K562 (cell line): Measurements from ENCODE around the gene VAC14. TPM values are rescaled to one million over a fixed set of nuclear protein-coding genes. Genes with fewer than 3 reads are reported as not detected.

Source experiments
- BCL6 ChIP-seq: fragments of 250-450 bp; sonication (Bioruptor Pico); IDR thresholded peaks from 2 replicates; pipeline ENCODE4 v1.4.0; 2020
- CEBPG ChIP-seq, 3 experiments: fragments of 200-800 bp in 1 of 3; sonication (Bioruptor generic) in 1 of 3; sonication (generic) in 1 of 3; formaldehyde crosslinking in 1 of 3; IDR thresholded peaks in 2 of 3; conservative IDR thresholded peaks in 1 of 3; 2 replicates each; pipeline versions ENCODE4 v1.6.1 to v1.8.0; 2016 to 2022; ENCODE audit warnings: missing compliant biosample characterization in 2 of 3, missing genetic modification characterization in 2 of 3, mild to moderate bottlenecking in 1 of 3, missing genetic modification reagents in 1 of 3
- CHD1 ChIP-seq: fragments of 200-600 bp; sonication (generic); IDR thresholded peaks from one replicate; pipeline ENCODE4 v1.6.1; 2012; ENCODE audit warnings: mild to moderate bottlenecking, moderate library complexity, low read length, inconsistent platforms
- CTBP1 ChIP-seq: fragments of 450-650 bp; IDR thresholded peaks from 2 replicates; pipeline ENCODE4 v1.6.1; 2016; ENCODE audit warnings: borderline replicate concordance
- HCFC1 ChIP-seq: IDR thresholded peaks from 2 replicates; pipeline ENCODE4 v1.6.1; 2012; ENCODE audit warnings: low read depth, low read length, improper control_type of control experiment
- HNRNPL ChIP-seq: fragments of 200-400 bp; formaldehyde crosslinking; IDR thresholded peaks from 2 replicates; pipeline ENCODE4 v1.6.1; 2017; ENCODE audit warnings: low read depth, mild to moderate bottlenecking, low read length
- KDM1A ChIP-seq, 2 experiments: fragments of 450-650 bp; IDR thresholded peaks; 2 replicates each; pipeline ENCODE4 v1.6.1; 2016; ENCODE audit warnings: mild to moderate bottlenecking in 2 of 2
- NCOA4 ChIP-seq: fragments of 450-650 bp; IDR thresholded peaks from 2 replicates; pipeline ENCODE4 v1.6.1; 2018; ENCODE audit warnings: mild to moderate bottlenecking; ENCODE audit not compliant: partially characterized antibody
- SAP30 ChIP-seq: fragments of 200-600 bp; sonication (generic); IDR thresholded peaks from 2 replicates; pipeline ENCODE4 v1.6.1; 2012; ENCODE audit warnings: borderline replicate concordance, low read depth, mild to moderate bottlenecking, moderate library complexity, low read length, control low read depth, inconsistent platforms; ENCODE audit not compliant: insufficient read depth, poor library complexity, severe bottlenecking
- TGIF2 ChIP-seq: sonication (generic); formaldehyde crosslinking; IDR thresholded peaks from 2 replicates; pipeline ENCODE4 v1.8.1; 2022; ENCODE audit warnings: mild to moderate bottlenecking, missing genetic modification reagents, moderate library complexity
- U2AF2 ChIP-seq: fragments of 200-400 bp; formaldehyde crosslinking; optimal IDR thresholded peaks from 2 replicates; pipeline ENCODE3; 2017; ENCODE audit warnings: low read depth, mild to moderate bottlenecking, low read length
- XRCC3 ChIP-seq: fragments of 450-650 bp; IDR thresholded peaks from 2 replicates; pipeline ENCODE4 v1.6.1; 2017; ENCODE audit warnings: mild to moderate bottlenecking, moderate library complexity
- polyA plus RNA-seq, 8 experiments: library from polyadenylated mRNA; depleted of rRNA in 4 of 8; stranded (reverse) in 5 of 8; unstranded in 3 of 8; fragments of >200 nt; fragmentation: Nextera tagmentation in 2 of 8; fragmentation: Illumina TruSeq in 1 of 8; extraction: Ambion mirVana in 2 of 8; extraction: Trizol in 1 of 8; gene quantifications; 2 replicates each; pipeline versions ENCODE4 v1.2.1 to v1.2.3, GENCODE V29; 2011 to 2014; ENCODE audit warnings: inconsistent platforms in 1 of 8, missing spikeins in 1 of 8
- total RNA-seq, 7 experiments: library from RNA; depleted of rRNA in 6 of 7; stranded (reverse); fragments of >200 nt in 6 of 7; fragmentation: Illumina TruSeq in 2 of 7; extraction: Trizol in 2 of 7; gene quantifications; 2 replicates each; pipeline versions ENCODE4 v1.2.1 to v1.2.3, GENCODE V29; 2011 to 2021; ENCODE audit warnings: low replicate concordance in 1 of 7
- TF ChIP-seq, protein P1 (sequence below): sonication (generic); formaldehyde crosslinking; IDR thresholded peaks from 2 replicates; pipeline ENCODE4 v1.8.0; 2022; ENCODE audit warnings: mild to moderate bottlenecking, low read depth, missing genetic modification reagents
- TF ChIP-seq, protein P2 (sequence below): fragments of 250-450 bp; sonication (Bioruptor Pico); IDR thresholded peaks from 2 replicates; pipeline ENCODE4 v1.8.0; 2022; ENCODE audit warnings: moderate library complexity, mild to moderate bottlenecking, inconsistent platforms
- TF ChIP-seq, protein P3 (sequence below): fragments of 250-450 bp; sonication (Bioruptor Pico); IDR thresholded peaks from 2 replicates; pipeline ENCODE4 v1.8.0; 2021; ENCODE audit warnings: borderline replicate concordance, mild to moderate bottlenecking, moderate library complexity; ENCODE audit not compliant: poor library complexity, severe bottlenecking
- TF ChIP-seq, protein P4 (sequence below): fragments of 450-650 bp; IDR thresholded peaks from 2 replicates; pipeline ENCODE4 v1.6.1; 2014; ENCODE audit warnings: low read depth, mild to moderate bottlenecking, moderate library complexity, borderline replicate concordance

VAC14 gene
- total and polyA plus RNA-seq, 9 of the 15 experiments (the other 6 are each of a cell fraction or from before 2014, with no cell fraction given) = 1.3 to 41.6 (median 26.6) TPM

DNA sequence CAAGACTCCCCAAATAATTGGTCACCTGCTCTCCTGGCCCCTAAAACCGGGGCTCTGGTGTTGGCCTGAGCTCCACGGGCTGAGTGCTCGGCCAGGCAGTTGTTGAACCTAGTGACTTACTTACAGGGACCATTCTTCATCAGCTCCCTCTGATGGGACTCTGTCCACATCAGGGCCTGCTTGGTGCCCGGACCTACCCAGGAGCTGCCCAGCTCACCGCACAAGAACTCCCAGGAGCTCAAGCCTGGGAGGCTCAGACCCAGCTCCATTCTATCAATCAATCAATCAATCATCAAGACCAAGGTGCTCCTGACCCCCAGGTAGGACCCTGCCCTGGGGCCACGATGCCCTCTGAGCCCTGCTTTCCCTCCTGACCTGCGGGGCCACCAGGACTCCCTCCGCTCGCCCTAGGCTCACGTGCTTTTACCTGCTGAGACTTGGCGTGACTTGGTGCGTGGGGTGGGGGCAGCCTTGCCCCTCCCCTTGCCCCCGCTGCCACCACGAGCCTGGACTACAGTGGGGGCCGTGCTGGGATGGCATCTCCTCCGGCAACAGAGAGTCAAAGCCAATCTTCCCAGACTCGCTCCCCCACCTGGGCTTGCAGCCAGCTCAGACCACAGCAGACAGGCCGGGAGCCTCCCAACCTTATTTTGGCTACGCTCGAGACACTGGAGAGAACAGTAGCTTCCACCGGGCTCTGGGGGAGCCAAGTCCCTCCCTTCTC, 138.9 kb downstream of the VAC14 start (continued):
- TF ChIP-seq NCOA4 (no peak), KDM1A (IDR thresholded peaks at IDR 0.05) (no peak), HCFC1 (no peak), SAP30 (no peak), TGIF2 (CRISPR knock-in tag) (no peak), XRCC3 (no peak), BCL6 (CRISPR knock-in tag) (no peak), U2AF2 (no peak), CTBP1 (no peak), HNRNPL (no peak), CEBPG (CRISPR knock-in tag; IDR thresholded peaks at IDR 0.05) (no peak), CEBPG (tag; conservative IDR thresholded peaks at IDR 0.05 in 1 of 2, IDR thresholded peaks at IDR 0.05 in 1 of 2) (no peak), CHD1 (no peak)
- TF ChIP-seq, protein P1, sequence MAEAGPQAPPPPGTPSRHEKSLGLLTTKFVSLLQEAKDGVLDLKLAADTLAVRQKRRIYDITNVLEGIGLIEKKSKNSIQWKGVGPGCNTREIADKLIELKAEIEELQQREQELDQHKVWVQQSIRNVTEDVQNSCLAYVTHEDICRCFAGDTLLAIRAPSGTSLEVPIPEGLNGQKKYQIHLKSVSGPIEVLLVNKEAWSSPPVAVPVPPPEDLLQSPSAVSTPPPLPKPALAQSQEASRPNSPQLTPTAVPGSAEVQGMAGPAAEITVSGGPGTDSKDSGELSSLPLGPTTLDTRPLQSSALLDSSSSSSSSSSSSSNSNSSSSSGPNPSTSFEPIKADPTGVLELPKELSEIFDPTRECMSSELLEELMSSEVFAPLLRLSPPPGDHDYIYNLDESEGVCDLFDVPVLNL (CRISPR knock-in tag) = no peak
- TF ChIP-seq, protein P2, sequence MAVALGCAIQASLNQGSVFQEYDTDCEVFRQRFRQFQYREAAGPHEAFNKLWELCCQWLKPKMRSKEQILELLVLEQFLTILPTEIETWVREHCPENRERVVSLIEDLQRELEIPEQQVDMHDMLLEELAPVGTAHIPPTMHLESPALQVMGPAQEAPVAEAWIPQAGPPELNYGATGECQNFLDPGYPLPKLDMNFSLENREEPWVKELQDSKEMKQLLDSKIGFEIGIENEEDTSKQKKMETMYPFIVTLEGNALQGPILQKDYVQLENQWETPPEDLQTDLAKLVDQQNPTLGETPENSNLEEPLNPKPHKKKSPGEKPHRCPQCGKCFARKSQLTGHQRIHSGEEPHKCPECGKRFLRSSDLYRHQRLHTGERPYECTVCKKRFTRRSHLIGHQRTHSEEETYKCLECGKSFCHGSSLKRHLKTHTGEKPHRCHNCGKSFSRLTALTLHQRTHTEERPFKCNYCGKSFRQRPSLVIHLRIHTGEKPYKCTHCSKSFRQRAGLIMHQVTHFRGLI (CRISPR knock-in tag) = no peak
- TF ChIP-seq, protein P3, sequence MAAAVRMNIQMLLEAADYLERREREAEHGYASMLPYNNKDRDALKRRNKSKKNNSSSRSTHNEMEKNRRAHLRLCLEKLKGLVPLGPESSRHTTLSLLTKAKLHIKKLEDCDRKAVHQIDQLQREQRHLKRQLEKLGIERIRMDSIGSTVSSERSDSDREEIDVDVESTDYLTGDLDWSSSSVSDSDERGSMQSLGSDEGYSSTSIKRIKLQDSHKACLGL (CRISPR knock-in tag) = no peak
- TF ChIP-seq, protein P4, sequence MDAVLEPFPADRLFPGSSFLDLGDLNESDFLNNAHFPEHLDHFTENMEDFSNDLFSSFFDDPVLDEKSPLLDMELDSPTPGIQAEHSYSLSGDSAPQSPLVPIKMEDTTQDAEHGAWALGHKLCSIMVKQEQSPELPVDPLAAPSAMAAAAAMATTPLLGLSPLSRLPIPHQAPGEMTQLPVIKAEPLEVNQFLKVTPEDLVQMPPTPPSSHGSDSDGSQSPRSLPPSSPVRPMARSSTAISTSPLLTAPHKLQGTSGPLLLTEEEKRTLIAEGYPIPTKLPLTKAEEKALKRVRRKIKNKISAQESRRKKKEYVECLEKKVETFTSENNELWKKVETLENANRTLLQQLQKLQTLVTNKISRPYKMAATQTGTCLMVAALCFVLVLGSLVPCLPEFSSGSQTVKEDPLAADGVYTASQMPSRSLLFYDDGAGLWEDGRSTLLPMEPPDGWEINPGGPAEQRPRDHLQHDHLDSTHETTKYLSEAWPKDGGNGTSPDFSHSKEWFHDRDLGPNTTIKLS = no peak
